ENCODE data around the gene ADARB2. TPM values are rescaled to one million over a fixed set of nuclear protein-coding genes. Genes with fewer than 3 reads are reported as not detected.

The ADARB2 gene
- total and polyA plus RNA-seq, 2 donors (not counting 1 experiment from before 2014, with no cell fraction given) = not detected

DNA sequence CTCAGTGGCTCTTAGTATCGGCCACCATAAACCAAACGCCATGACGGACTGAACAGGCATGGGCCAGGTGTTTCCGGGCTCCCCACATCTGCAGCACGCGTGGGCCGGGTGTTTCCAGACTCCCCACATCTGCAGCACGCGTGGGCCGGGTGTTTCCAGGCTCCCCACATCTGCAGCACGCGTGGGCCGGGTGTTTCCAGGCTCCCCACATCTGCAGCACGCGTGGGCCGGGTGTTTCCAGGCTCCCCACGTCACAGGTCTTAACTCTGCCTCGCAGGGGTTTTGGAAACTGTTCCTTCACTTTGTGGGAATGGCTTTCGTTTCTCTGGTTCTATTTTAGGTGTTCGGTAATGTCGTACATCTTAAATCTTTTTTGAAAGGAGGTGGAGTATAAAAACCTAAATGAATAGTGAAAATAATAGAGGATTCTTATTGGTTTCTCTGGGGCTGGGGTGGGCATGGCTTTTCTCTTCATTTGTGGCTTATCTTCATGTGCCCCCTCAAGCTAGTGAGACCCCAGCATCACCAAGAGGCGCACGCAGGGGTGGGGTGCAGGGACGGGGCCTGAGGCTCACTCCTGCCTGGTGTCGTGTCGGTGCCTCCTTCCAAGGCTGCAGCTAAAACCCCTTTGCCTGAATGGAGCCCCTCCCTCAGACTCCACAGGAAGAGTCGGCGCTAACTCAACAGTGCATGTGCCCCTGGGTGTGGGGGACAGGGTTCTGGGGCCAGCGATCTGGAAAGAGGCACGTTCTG is 554.9 kb downstream of the ADARB2 start:
- no peaks in the 10 kb centered on the region for H3K9me3 ChIP-seq (ENCODE audit: control insufficient read depth, insufficient read depth, low read depth, low read length)
- no peaks in the 10 kb centered on the region for H3K27me3 ChIP-seq (ENCODE audit: control insufficient read depth, insufficient read depth, low read length)
- H2AFZ ChIP-seq (ENCODE audit: low read length) = no peak overlapping the region
- no peaks in the 10 kb centered on the region for H3K79me2 ChIP-seq (ENCODE audit: control insufficient read depth, insufficient read depth, low read length)
- H4K20me1 ChIP-seq (ENCODE audit: control insufficient read depth, extremely low read depth, insufficient read depth, low read length) = no peaks in the 10 kb centered on the region
- DNase-seq (ENCODE audit: low read depth in 2 of 2) = no peak
- H3K27ac ChIP-seq (ENCODE audit: insufficient read depth, low read length) = no peak overlapping the region
- no peaks in the 10 kb centered on the region for H3K36me3 ChIP-seq (ENCODE audit: control insufficient read depth, insufficient read depth, low read length)
- H3K4me1 ChIP-seq (ENCODE audit: control insufficient read depth, extremely low read depth, insufficient read depth, low read length) = no peaks in the 10 kb centered on the region
- TF ChIP-seq EZH2 (IDR thresholded peaks at IDR 0.05; ENCODE audit: low read length, missing control alignments) = no peak
- TF ChIP-seq, protein P1, sequence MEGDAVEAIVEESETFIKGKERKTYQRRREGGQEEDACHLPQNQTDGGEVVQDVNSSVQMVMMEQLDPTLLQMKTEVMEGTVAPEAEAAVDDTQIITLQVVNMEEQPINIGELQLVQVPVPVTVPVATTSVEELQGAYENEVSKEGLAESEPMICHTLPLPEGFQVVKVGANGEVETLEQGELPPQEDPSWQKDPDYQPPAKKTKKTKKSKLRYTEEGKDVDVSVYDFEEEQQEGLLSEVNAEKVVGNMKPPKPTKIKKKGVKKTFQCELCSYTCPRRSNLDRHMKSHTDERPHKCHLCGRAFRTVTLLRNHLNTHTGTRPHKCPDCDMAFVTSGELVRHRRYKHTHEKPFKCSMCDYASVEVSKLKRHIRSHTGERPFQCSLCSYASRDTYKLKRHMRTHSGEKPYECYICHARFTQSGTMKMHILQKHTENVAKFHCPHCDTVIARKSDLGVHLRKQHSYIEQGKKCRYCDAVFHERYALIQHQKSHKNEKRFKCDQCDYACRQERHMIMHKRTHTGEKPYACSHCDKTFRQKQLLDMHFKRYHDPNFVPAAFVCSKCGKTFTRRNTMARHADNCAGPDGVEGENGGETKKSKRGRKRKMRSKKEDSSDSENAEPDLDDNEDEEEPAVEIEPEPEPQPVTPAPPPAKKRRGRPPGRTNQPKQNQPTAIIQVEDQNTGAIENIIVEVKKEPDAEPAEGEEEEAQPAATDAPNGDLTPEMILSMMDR (conservative IDR thresholded peaks at IDR 0.05 in 1 of 2, IDR thresholded peaks at IDR 0.05 in 1 of 2; ENCODE audit: low read depth in 1 of 2, low read length in 2 of 2) = no peak
- H3K9ac ChIP-seq (ENCODE audit: insufficient read depth, low read length) = no peak overlapping the region
- no peak overlapping the region for H3K4me2 ChIP-seq (ENCODE audit: extremely low read depth, insufficient read depth, low read length)
- no peak overlapping the region for H3K4me3 ChIP-seq (replicated peaks in 1 of 4; ENCODE audit: control extremely low read depth in 1 of 4, insufficient read depth in 1 of 4, low read depth in 3 of 4, low read length in 4 of 4)

DNA sequence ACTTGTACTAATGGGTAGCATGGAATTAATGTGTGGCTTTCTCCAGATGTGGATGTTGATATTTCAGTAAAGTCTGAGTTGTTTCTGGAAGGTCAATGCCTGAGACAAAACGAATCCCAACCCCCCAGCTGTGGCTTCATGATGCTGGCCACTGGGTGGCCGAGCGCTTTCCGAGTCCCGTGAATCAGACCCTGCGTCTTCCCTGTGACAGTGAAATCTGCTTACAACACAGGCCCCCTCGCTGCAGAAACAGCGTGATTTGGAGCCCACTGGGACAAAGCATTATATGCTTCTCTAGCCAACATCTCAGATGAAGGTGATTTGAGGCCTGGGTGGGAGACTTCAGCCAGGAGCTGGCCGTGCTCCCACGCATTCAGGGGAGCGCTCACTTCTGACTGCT is 556.5 kb downstream of the ADARB2 start:
- no peaks in the 10 kb centered on the region for H3K9me3 ChIP-seq (ENCODE audit: control insufficient read depth, insufficient read depth, low read depth, low read length)
- no peak overlapping the region for H3K4me2 ChIP-seq (ENCODE audit: extremely low read depth, insufficient read depth, low read length)
- no peak for DNase-seq (ENCODE audit: low read depth in 2 of 2)
- no peaks in the 10 kb centered on the region for H4K20me1 ChIP-seq (ENCODE audit: control insufficient read depth, extremely low read depth, insufficient read depth, low read length)
- TF ChIP-seq EZH2 (IDR thresholded peaks at IDR 0.05; ENCODE audit: low read length, missing control alignments) = no peak
- TF ChIP-seq, protein P1 (conservative IDR thresholded peaks at IDR 0.05 in 1 of 2, IDR thresholded peaks at IDR 0.05 in 1 of 2; ENCODE audit: low read depth in 1 of 2, low read length in 2 of 2) = no peak
- H3K79me2 ChIP-seq (ENCODE audit: control insufficient read depth, insufficient read depth, low read length) = no peaks in the 10 kb centered on the region
- no peaks in the 10 kb centered on the region for H3K27me3 ChIP-seq (ENCODE audit: control insufficient read depth, insufficient read depth, low read length)
- H3K4me1 ChIP-seq (ENCODE audit: control insufficient read depth, extremely low read depth, insufficient read depth, low read length) = no peaks in the 10 kb centered on the region
- no peak overlapping the region for H3K9ac ChIP-seq (ENCODE audit: insufficient read depth, low read length)
- no peak overlapping the region for H3K27ac ChIP-seq (ENCODE audit: insufficient read depth, low read length)
- H3K36me3 ChIP-seq (ENCODE audit: control insufficient read depth, insufficient read depth, low read length) = no peaks in the 10 kb centered on the region
- no peak overlapping the region for H2AFZ ChIP-seq (ENCODE audit: low read length)
- H3K4me3 ChIP-seq (replicated peaks in 1 of 4; ENCODE audit: control extremely low read depth in 1 of 4, insufficient read depth in 1 of 4, low read depth in 3 of 4, low read length in 4 of 4) = no peak overlapping the region

DNA sequence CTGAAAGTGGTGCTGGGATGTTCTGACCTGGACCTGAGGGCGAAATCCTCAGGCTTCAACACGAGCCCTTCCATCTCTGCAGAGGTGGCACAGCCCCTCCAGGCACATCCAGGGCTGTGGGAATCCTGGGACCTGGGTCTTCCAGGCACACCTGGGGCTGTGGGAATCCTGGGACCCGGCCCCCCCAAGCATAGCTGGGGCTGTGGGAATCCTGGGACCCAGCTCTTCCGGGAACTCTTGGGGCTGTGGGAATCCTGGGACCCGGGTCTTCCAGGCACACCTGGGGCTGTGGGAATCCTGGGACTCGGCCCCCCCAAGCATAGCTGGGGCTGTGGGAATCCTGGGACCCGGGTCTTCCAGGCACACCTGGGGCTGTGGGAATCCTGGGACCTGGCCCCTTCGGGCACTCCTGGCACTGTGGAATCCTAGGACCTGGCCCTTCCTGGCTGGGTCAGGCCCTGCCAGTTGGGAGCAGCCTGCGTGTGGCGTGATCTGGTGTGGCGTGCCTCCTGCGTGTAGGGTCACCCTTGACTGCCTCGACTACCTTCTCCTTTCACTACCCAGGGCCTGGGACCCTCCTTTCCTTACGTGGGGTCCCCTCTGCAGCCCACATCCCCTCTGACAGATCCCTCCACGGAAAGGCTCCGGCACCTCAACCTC is 557.1 kb downstream of the ADARB2 start:
- TF ChIP-seq, protein P1 (conservative IDR thresholded peaks at IDR 0.05 in 1 of 2, IDR thresholded peaks at IDR 0.05 in 1 of 2; ENCODE audit: low read depth in 1 of 2, low read length in 2 of 2) = no peak
- no peak for TF ChIP-seq EZH2 (IDR thresholded peaks at IDR 0.05; ENCODE audit: low read length, missing control alignments)
- Histone ChIP-seq H3K4me2 (ENCODE audit: extremely low read depth, insufficient read depth, low read length) (no peak overlapping the region), H3K9me3 (ENCODE audit: control insufficient read depth, insufficient read depth, low read depth, low read length) (no peaks in the 10 kb centered on the region), H3K79me2 (ENCODE audit: control insufficient read depth, insufficient read depth, low read length) (no peaks in the 10 kb centered on the region), H3K27ac (ENCODE audit: insufficient read depth, low read length) (no peak overlapping the region), H3K4me1 (ENCODE audit: control insufficient read depth, extremely low read depth, insufficient read depth, low read length) (no peaks in the 10 kb centered on the region), H4K20me1 (ENCODE audit: control insufficient read depth, extremely low read depth, insufficient read depth, low read length) (no peaks in the 10 kb centered on the region), H3K9ac (ENCODE audit: insufficient read depth, low read length) (no peak overlapping the region), H2AFZ (ENCODE audit: low read length) (no peak overlapping the region), H3K4me3 (replicated peaks in 1 of 4; ENCODE audit: control extremely low read depth in 1 of 4, insufficient read depth in 1 of 4, low read depth in 3 of 4, low read length in 4 of 4) (no peak overlapping the region), H3K36me3 (ENCODE audit: control insufficient read depth, insufficient read depth, low read length) (no peaks in the 10 kb centered on the region), H3K27me3 (ENCODE audit: control insufficient read depth, insufficient read depth, low read length) (no peaks in the 10 kb centered on the region)
- no peak for DNase-seq (ENCODE audit: low read depth in 2 of 2)
